HEK293 (cell line): ENCODE measurements around the gene BCAN.

ENCODE experiments used
- GLI2 ChIP-seq: fragments of 450-650 bp; formaldehyde crosslinking; IDR thresholded peaks from 2 replicates; pipeline ENCODE4; 2017; ENCODE audit warnings: missing biosample characterization, missing genetic modification characterization, low read depth, borderline replicate concordance
- GLIS2 ChIP-seq: fragments of 450-650 bp; formaldehyde crosslinking; IDR thresholded peaks from 2 replicates; pipeline ENCODE4 v1.5.1; 2016; ENCODE audit warnings: missing biosample characterization, missing genetic modification characterization
- INSM2 ChIP-seq: fragments of 450-650 bp; formaldehyde crosslinking; IDR thresholded peaks from 2 replicates; pipeline ENCODE4 v1.5.1; 2016; ENCODE audit warnings: missing biosample characterization, missing genetic modification characterization
- KLF10 ChIP-seq: fragments of 450-650 bp; IDR thresholded peaks from 2 replicates; pipeline ENCODE4 v1.5.1; 2018; ENCODE audit warnings: missing biosample characterization, mild to moderate bottlenecking, missing genetic modification characterization
- KLF7 ChIP-seq: fragments of 450-650 bp; formaldehyde crosslinking; IDR thresholded peaks from 2 replicates; pipeline ENCODE4 v1.5.1; 2016; ENCODE audit warnings: missing biosample characterization, missing genetic modification characterization, borderline replicate concordance
- KLF8 ChIP-seq: fragments of 450-650 bp; formaldehyde crosslinking; IDR thresholded peaks from 2 replicates; pipeline ENCODE4 v1.5.1; 2016; ENCODE audit warnings: missing biosample characterization, missing genetic modification characterization
- PATZ1 ChIP-seq: fragments of 450-650 bp; formaldehyde crosslinking; IDR thresholded peaks from 2 replicates; pipeline ENCODE4 v1.5.1; 2016; ENCODE audit warnings: missing biosample characterization, missing genetic modification characterization
- RBAK ChIP-seq: fragments of 450-650 bp; formaldehyde crosslinking; IDR thresholded peaks from 2 replicates; pipeline ENCODE4 v1.5.1; 2016; ENCODE audit warnings: missing biosample characterization, missing genetic modification characterization
- SP7 ChIP-seq: fragments of 450-650 bp; formaldehyde crosslinking; IDR thresholded peaks from 2 replicates; pipeline ENCODE4 v1.5.1; 2016; ENCODE audit warnings: missing biosample characterization, missing genetic modification characterization
- TRIM28 ChIP-seq: IDR thresholded peaks from 2 replicates; pipeline ENCODE4 v1.6.1; 2011; ENCODE audit warnings: low read length, control low read depth, borderline replicate concordance
- ZBTB8A ChIP-seq: fragments of 450-650 bp; formaldehyde crosslinking; IDR thresholded peaks from 2 replicates; pipeline ENCODE4 v1.5.1; 2016; ENCODE audit warnings: missing biosample characterization, missing genetic modification characterization
- ZNF157 ChIP-seq: fragments of 450-650 bp; formaldehyde crosslinking; IDR thresholded peaks from 2 replicates; pipeline ENCODE4 v1.5.1; 2016; ENCODE audit warnings: missing biosample characterization, missing genetic modification characterization
- ZNF2 ChIP-seq: fragments of 450-650 bp; formaldehyde crosslinking; IDR thresholded peaks from 2 replicates; pipeline ENCODE4 v1.5.1; 2016; ENCODE audit warnings: missing biosample characterization, missing genetic modification characterization
- ZNF221 ChIP-seq: fragments of 450-650 bp; formaldehyde crosslinking; IDR thresholded peaks from 2 replicates; pipeline ENCODE4 v1.5.1; 2017; ENCODE audit warnings: missing biosample characterization, missing genetic modification characterization, borderline replicate concordance
- ZNF280C ChIP-seq: fragments of 450-650 bp; formaldehyde crosslinking; IDR thresholded peaks from 2 replicates; pipeline ENCODE4 v1.5.1; 2016; ENCODE audit warnings: missing biosample characterization, missing genetic modification characterization
- ZNF280D ChIP-seq: fragments of 450-650 bp; formaldehyde crosslinking; IDR thresholded peaks from 2 replicates; pipeline ENCODE4 v1.5.1; 2016; ENCODE audit warnings: missing biosample characterization, missing genetic modification characterization
- ZNF341 ChIP-seq: fragments of 450-650 bp; formaldehyde crosslinking; IDR thresholded peaks from 2 replicates; pipeline ENCODE4; 2016; ENCODE audit warnings: low read depth, missing biosample characterization, missing genetic modification characterization
- ZNF391 ChIP-seq: fragments of 450-650 bp; formaldehyde crosslinking; IDR thresholded peaks from 2 replicates; pipeline ENCODE4 v1.5.1; 2016; ENCODE audit warnings: low read depth, missing biosample characterization, missing genetic modification characterization, borderline replicate concordance
- ZNF398 ChIP-seq: fragments of 450-650 bp; formaldehyde crosslinking; IDR thresholded peaks from 2 replicates; pipeline ENCODE4 v1.5.1; 2017; ENCODE audit warnings: missing biosample characterization, missing genetic modification characterization
- ZNF521 ChIP-seq: fragments of 450-650 bp; formaldehyde crosslinking; IDR thresholded peaks from 2 replicates; pipeline ENCODE4 v1.5.1; 2017; ENCODE audit warnings: missing biosample characterization, mild to moderate bottlenecking, missing genetic modification characterization
- ZNF585B ChIP-seq: fragments of 450-650 bp; formaldehyde crosslinking; IDR thresholded peaks from 2 replicates; pipeline ENCODE4 v1.5.1; 2016; ENCODE audit warnings: missing biosample characterization, missing genetic modification characterization
- ZNF639 ChIP-seq: fragments of 450-650 bp; formaldehyde crosslinking; IDR thresholded peaks from 2 replicates; pipeline ENCODE4 v1.5.1; 2016; ENCODE audit warnings: missing biosample characterization, missing genetic modification characterization
- ZNF658 ChIP-seq: fragments of 450-650 bp; formaldehyde crosslinking; IDR thresholded peaks from 2 replicates; pipeline ENCODE4; 2016; ENCODE audit warnings: missing biosample characterization, missing genetic modification characterization
- ZNF707 ChIP-seq: fragments of 450-650 bp; formaldehyde crosslinking; IDR thresholded peaks from 2 replicates; pipeline ENCODE4 v1.5.1; 2016; ENCODE audit warnings: missing biosample characterization, missing genetic modification characterization
- ZXDB ChIP-seq: fragments of 450-650 bp; formaldehyde crosslinking; IDR thresholded peaks from 2 replicates; pipeline ENCODE4 v1.5.1; 2016; ENCODE audit warnings: missing biosample characterization, missing genetic modification characterization

Gene BCAN

GRCh38 chr1:156705918-156706656 is 64.2 kb downstream of the BCAN start (continued):
- no peak for TF ChIP-seq ZNF221 (tag by site-specific recombination)
- peak; percentile 61; the same call in 1 of the 2 replicates for TF ChIP-seq KLF10 (tag by site-specific recombination)
- no peak for TF ChIP-seq ZNF521 (tag by site-specific recombination)
- no peak for TF ChIP-seq RBAK (tag by site-specific recombination)
- TF ChIP-seq ZNF658 (tag by site-specific recombination): no peak
- 0 out of 2 replicates have a peak, but pooled peaks have one; percentile 7 for TF ChIP-seq ZNF157 (tag by site-specific recombination)
- TF ChIP-seq ZBTB8A: peak; percentile 78
- TF ChIP-seq ZNF280C: no peak
- peak; percentile 98 for TF ChIP-seq KLF8 (tag by site-specific recombination)
- peak; percentile 84 for TF ChIP-seq ZNF398
- no peak for TF ChIP-seq ZNF280D (tag by site-specific recombination)
- peak; percentile 67 for TF ChIP-seq ZXDB (tag by site-specific recombination)
- no peak for TF ChIP-seq GLI2 (tag by site-specific recombination)
- 0 out of 2 replicates have a peak, but pooled peaks have one; percentile 8 for TF ChIP-seq INSM2 (tag by site-specific recombination)
- TF ChIP-seq ZNF2 (tag by site-specific recombination): peak; percentile 65
- TF ChIP-seq ZNF639 (tag by site-specific recombination): peak; percentile 82
- no peak for TF ChIP-seq ZNF585B
- TF ChIP-seq TRIM28: peak; percentile 45; the same call in 1 of the 2 replicates
- TF ChIP-seq ZNF391 (tag by site-specific recombination): peak; percentile 68; the same call in 1 of the 2 replicates
- TF ChIP-seq PATZ1 (tag by site-specific recombination): peak; percentile 100
- peak; percentile 31; the same call in 1 of the 2 replicates for TF ChIP-seq ZNF341 (tag by site-specific recombination)
- TF ChIP-seq KLF7 (tag by site-specific recombination): peak; percentile 75
- peak; percentile 84 for TF ChIP-seq SP7 (tag by site-specific recombination)
- TF ChIP-seq GLIS2 (tag by site-specific recombination): peak; percentile 90
- no peak for TF ChIP-seq ZNF707 (tag by site-specific recombination)
